T-helper 2 cell treated with Interferon-gamma antibody and Interleukin-4, amounts not matched to agents 100 ng/mL and 5 ng/mL, for 36 hours (primary cell): ENCODE measurements around the gene GSTM4. TPM values are rescaled to one million over a fixed set of nuclear protein-coding genes. Genes with fewer than 3 reads are reported as not detected.

Source experiments
- intact Hi-C: fragments of 100-400 bp; cut with micrococcal nuclease; formaldehyde crosslinking; loops from one replicate; pipeline ENCODE4 v1.15.1; 2023
- total RNA-seq: library from RNA; stranded (reverse); gene quantifications from 2 replicates; pipeline ENCODE4 v1.2.3, GENCODE V29; 2022

The GSTM4 gene
- total RNA-seq, 1 donor from 2014 or later: 23.3 TPM

DNA sequence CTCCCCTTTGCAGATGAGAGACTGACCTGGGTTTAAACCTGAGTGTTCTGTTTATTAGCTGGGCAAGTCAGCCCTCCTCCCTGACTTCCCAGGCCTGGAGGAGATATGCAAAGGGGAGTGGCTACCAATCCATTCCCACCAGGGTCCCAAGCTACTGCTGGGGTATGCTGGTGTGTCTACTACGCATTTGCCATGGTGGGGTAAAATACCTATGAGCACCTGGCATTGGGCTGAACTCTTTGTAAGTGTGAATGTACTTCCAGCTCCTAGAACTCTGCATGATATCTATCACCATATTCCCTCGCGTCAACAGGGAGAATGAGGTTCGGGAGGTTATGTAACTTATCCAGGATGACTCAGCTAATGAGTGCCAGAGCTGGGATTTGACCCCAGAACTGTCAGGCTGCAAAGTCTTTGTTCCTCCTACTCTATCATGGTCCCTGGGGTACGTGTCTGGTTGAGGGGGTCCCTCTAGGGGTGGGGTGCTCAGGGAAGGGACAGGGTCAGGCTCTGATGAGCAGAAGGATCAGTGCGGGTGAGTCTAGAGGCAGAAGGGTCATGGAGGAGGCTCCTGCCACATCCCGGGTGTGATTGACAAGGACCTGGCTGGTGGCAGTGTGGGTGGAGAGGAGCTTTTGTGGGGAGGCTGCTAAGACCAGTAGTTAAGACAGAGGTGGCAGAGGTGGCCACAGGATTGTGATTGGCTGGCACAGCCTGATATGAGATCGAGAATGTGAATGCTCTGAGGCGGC is 19.5 kb upstream of the GSTM4 start:
- intact Hi-C loops: no loop called here

DNA sequence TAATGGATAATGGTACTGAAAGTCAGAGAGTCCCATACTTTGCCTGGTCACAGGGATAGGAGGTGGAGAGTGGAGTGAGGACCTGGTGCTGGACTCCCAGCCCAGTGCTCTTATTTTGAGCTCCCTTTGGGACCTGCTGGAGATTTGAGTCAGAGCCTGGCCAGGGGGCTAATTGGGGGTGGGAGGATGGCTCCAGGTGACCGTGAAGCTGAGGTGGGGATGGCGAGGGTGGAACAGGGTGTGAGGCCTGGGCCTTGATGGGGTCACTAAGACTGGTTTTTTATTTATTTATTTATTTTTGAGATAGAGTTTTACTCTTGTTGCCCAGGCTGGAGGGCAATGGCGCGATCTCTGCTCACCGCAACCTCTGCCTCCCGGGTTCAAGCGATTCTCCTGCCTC is 18.5 kb upstream of the GSTM4 start:
- intact Hi-C loops: no loop called here

DNA sequence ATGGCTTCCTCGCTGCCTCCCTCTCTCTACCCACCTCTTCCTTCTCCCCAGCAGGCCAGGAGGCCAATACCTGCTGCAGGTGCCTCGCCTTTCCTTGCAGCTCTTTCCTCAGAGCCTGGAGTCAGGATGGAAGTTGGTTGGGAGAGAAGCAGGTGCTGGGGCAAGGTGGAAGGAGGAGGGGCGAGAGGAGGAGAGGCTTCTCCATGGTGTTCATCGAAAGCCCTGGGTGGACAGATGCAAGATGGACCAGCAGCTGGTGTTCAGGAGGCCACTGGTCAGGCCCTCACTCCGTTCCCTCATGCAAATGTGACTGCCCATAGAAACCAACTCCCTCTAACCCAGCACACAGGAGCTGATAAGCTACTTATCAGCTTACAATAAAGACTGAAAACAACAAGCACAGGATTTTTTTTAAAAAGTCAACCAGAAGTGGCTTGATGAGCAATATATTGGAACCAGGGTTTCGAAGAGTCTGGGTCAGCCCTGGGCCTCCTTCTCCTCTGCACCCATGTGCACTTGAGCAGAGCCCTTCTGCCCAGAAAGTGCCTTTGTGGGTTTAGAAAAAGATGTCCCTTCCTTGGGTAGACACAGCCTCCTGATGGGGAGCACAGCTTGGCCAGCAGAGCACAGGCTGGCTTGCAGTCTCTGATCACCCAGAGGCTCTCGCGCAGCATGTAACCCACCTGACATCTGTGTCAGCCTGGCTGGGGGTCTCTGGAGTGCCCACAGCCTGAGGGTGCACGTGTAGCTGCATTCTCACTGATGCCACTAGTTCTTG is 16.6 kb upstream of the GSTM4 start:
- intact Hi-C loops: no loop called here

DNA sequence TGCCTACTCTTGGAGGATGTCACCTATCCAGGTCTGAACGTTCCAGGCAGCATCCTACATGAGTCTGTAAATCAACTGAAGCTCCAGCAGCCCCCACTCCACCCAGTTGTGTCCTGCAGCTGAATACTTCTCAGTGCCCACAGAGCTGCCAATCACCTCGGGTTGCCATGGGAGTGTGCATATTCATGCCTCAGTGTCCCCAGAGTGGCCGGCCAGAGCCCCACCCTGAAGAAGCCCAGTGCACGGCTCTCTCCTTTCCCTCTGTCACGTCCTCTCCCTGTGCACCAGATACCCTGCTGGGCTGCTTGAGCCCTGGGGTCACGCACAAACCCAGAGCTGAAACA is 16.1 kb upstream of the GSTM4 start:
- intact Hi-C loops: loop anchor here (1.0 to 5.0 kb wide), 3 partner anchors 94 to 371 kb away; partner anchors contain the start of gene CSF1

DNA sequence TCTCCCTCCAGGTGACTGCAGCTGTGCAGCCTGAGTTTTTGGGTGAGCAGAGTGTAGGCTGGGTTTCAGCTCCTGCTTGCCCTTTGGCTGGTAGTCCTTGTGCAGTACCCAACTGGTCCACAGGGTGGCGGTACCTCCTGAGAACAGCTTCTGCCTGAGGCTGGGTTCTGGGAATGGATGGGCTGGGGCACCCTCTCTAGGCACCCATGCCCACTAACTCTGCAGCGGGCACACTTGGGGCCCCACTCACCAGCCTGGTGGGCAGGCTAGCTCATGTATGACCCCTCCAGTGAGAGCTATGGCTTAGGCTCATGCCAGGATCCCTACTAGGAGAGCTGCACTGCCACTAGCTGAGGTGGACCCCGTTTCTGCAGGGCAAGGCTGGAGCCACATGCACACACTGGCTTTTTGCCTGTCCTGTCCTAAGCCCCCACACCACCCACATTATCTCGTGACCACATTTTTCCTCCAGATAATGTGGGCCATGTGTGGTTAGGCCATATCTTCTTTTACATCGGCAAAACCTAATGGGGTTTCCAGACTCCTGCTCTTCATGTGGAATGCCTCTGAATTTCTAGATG is 15.5 kb upstream of the GSTM4 start:
- intact Hi-C loops: loop anchor here (1.0 to 5.0 kb wide), 3 partner anchors 94 to 370 kb away; partner anchors contain the start of gene CSF1

DNA sequence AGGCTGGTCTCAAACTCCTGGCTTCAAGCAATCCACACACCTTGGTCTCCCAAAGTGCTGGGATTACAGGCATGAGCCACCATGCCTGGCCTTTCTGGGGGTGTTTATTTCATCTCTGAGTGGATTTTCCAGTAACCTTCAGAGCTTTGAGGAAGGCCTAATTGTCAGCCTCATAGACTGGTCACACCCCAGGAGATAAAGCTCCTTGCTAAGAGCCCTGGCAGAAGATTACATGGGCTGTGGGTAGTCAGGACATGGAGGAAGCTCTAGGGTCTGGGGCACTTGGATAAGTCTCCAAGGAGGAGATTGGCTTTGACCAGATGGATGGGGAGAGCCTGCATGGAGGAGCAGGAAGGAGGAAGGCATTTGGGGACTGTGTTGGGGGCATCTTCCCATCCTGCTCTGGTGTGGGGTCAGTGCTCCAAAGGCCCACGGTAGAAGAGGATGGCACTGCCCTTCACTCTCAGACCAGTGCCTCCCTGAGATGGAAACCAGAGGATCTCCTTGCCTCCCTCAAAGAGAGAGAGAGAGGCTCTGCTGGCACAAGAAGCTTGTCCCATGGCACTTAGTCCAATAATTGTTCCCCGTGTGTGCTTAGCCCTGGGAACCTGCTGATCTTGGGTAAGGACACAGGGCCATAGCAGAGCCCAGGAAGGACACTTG is 14.7 kb upstream of the GSTM4 start:
- intact Hi-C loops: loop anchor here (2.0 to 5.0 kb wide), 2 partner anchors 271 to 370 kb away; partner anchors contain the start of gene CSF1

DNA sequence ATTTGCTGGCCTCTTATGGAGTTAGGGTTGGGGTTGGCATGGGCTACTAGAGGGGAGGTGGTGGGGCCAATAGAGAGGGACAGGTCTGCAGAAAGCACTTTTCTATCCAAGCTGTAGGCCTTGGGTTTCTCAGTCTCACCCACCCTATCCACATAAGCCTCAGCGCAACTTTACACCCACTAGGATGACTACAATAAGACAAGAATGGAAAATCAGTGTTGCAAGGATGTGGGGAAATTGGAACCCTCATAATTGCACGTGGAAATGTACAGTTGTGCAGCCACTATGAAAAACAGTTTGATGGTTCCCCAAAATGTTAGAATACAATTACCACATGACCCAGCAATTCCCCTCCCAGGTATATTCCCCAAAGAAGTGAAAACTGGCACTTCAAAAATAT is 14.0 kb upstream of the GSTM4 start:
- intact Hi-C loops: loop anchor here (2.0 to 5.0 kb wide), 2 partner anchors 270 to 369 kb away; partner anchors contain the start of gene CSF1

DNA sequence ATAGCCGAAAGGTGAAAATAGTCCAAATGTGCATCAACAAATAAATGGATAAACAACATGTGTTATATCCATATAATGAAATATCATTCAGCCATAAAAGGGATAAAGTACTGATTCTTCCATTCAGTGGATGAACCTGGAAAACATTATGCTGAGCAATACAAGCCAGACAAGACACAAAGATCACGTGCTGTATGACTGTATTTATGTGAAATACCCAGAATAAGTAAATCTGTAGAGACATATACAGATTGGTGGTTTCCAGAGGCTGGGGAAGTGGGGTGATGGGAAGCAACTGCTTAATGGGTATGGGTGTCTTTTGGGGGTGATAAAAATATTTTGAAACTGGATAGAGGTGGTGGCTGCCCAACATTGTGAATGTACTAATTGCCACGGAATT is 13.3 kb upstream of the GSTM4 start:
- intact Hi-C loops: loop anchor here (1.0 to 5.0 kb wide), 4 partner anchors 45 to 342 kb away; partner anchors contain the start of genes AHCYL1, CSF1 and GSTM1

DNA sequence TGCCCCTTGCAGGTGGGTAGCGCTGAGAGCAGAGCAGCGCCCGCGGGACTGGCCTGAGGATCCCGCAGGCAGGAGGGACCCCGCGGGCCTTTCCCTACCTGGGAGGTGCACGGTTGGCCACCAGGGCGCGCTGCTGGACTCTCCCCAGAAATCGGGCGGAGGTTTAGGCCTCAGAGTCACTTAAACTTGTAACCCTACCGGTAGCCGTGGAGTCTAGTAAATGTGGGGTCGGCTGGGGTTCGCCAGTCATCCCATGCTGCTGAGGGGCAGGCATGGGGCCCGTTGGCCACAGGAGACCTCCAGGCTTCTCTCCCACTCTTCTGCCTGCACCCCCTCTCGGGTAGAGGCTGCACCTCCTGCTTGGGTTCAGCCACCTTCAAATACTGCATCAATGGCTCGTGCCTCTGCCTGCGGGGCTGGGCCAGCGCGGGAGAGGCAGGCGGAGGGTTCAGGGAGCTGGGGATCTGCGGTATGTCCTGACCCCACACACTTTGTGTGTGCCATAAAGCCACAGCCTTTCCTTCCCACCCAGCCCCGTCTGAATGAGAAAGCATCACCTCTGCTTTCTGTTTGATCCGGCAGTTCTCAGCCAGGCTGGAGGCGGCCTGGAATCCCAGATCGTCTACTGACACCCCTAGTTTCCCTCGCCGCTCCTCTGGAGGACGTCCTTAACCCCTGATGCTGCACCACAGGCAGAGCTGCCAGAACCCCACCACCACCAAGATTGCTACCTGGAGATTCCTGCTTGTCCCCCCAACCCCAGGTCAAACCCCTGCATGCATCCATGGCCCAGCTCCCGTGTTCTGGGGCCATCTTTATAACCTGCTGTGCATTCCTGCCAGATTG is 12.3 kb upstream of the GSTM4 start:
- intact Hi-C loops: loop anchor here (1.0 to 5.0 kb wide), 4 partner anchors 44 to 341 kb away; partner anchors contain the start of genes AHCYL1, CSF1 and GSTM1

DNA sequence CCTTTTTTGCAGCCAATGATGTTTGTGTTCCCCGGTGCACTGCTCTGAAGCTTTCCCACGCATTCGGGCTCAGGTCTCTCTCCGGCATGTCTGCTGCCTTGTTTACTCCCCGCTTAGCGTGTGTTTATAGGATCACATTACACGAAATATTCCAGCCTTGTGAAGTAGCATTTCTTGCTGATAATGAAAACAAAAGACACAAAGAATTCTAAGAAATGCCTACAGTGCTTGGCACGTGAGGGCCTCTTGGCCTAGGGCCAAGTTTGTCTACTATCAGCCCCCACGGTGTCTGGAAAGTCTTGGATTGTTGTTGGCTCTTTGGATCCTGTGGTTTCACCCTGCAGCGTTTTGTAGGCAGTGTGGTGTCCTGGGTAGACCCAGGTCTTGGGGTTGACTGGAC is 11.2 kb upstream of the GSTM4 start:
- intact Hi-C loops: loop anchor here (5.0 kb wide), 1 partner anchor 268 kb away; the partner anchor contains the start of gene CSF1

DNA sequence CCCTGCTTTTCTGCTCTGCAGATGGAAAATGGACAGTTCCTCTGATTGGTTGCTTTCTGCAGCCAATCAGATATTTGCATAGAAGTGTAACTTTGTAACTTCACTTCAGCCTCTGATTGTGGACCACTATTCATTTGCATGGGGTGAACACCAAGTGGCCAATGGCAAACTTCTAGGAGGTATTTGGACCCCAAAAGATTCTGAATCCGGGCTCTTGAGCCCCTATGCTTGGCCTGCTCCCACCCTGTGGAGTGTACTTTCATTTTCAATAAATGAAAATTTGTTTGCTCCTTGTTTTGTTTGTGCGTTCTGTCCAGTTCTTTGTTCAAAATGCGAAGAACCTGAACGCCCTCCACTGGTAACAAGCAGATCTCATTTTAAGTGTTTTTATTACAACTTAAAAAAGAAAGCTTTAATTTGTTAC is 6.4 kb upstream of the GSTM4 start:
- intact Hi-C loops: no loop called here

DNA sequence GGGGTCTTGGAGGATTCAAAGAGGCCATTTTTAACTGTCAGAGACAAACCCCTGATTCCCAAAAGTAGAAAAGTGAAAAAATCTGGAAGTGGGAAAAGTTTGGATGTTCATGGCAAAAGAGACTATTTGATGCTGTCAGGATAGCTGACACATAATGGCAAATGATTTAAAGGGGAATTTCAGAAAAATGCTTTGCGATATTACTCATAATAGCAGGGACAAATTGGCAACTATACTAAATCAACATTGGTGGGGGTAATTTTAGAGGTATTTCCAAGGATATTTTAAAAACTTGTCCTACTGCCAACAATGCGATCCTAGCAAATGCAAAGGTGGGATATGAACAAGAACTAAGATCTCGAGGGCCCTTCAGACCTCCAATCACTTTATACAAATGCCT is 5.3 kb upstream of the GSTM4 start:
- intact Hi-C loops: no loop called here

DNA sequence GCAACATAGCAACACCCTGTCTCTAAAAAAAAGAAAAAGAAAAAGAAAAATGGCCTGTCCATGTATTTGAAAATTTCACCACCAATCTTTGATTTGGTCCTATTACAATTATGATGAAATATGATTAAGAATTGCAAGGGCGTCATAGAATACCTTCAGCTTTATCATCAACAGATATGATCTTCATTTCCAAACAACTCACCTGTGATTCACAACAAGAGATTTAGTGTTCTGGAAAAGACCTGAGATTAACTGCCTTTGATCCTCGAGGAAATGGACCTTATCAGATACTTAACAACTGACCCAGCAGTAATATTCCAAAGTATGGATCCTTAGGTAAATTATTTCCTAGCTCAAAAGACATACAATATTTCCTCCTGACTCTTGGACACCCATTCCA is 3.5 kb upstream of the GSTM4 start:
- intact Hi-C loops: no loop called here

DNA sequence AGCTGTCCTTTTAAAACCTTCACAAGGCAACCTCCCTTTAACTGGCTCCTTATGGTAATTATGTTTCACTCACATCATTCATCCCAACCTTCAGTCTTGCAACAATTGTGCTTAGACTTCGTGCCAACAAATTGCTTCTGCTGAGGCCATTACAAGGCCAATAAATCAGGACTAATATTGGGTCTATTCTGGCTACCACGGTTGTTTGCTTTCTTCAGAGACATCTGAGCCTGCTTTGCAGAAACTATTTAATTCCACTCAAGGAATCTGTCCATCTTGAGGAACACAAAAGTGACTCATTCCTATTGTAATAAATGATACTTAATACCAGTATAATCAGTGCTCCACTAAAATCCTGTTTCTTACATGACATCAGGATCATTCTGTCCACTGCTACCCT is 2.6 kb upstream of the GSTM4 start:
- intact Hi-C loops: no loop called here

DNA sequence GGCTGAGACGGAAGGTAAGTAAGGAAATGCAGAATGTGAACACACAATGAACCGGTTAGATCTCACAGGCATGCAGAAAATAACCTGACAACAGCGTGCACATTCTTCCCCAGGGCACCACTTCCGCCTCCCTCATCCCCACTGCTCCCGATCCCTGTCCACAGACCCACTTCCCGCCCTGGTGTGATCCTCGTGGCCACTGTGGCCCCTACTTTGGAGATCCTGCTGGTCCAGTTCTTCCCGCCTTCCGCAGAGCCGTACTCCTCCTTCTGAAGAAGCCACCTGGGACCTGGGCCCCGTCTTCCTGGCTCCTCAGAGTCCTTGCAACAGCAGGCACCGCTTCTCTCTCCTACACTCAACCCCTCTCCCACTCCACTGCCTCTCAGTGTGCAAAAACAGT is 1.4 kb upstream of the GSTM4 start:
- intact Hi-C loops: no loop called here

DNA sequence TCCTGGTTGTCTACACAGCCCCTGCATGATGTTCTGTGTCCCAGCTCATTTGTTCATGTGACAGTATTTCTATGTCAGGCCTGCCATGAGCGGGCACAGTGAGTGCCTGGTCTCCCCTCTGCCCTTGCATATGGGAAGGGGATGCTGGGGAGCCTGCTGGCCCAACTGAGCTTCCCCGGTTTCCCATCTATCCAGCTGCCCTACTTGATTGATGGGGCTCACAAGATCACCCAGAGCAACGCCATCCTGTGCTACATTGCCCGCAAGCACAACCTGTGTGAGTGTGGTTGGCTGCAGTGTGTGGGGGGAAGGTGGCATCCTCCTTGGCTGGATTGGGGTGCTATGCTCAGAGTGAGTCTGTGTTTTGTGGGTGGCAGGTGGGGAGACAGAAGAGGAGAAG is 1.5 kb downstream of the GSTM4 start:
- intact Hi-C loops: no loop called here

DNA sequence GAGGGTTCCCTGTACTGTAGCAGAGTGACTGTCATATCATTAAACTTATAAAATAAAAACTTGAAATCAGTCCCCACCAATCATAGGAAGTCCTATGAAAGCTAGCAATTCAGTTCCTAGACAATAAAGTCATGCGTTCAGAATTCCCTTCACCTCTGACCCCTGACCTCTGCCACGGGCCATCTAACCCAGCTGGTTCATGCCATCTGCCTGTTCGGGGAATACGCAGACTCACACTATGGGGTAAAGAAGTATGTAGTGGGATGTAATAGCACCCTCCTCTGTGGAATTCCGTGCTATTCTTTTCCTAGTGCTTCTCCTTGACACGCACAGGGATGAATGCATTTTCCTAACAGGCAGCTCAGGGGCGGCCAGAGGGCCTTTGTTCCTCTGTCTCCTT is 2.1 kb downstream of the GSTM4 start:
- intact Hi-C loops: no loop called here

DNA sequence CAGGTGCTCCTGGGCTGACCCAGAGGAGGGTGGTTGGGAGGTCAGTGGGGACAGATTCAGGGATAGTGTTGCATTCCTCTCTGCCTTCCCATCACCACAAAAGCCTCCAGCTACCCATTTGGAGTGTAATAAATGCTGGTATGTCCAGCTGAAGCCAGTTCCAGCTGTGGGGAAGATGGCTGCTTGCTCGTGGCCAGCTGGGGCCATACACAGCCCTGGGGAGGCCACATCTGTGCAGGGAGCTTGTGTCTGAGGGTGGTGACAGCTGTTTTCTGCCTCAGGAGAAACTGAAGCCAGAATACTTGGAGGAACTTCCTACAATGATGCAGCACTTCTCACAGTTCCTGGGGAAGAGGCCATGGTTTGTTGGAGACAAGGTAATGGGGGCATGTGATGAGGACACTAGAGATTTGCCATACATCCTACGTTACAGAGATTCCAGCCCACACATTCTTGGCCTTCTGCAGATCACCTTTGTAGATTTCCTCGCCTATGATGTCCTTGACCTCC is 2.7 kb downstream of the GSTM4 start:
- intact Hi-C loops: no loop called here

DNA sequence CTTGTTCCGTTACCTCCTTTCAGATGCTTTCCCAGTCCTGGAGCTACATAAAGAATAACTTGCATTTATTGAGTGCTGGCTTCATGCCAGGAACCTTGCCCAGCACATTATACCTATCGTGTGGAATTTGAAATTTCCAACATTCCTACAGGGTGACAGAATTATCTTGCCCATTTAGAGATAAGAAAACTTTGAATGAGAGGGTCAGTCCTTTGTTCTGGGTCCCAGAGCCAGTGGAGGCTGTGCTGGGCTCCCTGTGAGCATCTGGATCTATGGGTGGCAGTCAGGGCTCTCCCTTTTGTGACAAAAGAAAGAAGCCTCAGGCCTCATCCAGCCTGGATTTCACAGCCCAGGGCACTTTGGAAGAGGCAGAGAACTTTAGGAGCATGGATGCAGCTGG is 3.2 kb downstream of the GSTM4 start:
- intact Hi-C loops: no loop called here

DNA sequence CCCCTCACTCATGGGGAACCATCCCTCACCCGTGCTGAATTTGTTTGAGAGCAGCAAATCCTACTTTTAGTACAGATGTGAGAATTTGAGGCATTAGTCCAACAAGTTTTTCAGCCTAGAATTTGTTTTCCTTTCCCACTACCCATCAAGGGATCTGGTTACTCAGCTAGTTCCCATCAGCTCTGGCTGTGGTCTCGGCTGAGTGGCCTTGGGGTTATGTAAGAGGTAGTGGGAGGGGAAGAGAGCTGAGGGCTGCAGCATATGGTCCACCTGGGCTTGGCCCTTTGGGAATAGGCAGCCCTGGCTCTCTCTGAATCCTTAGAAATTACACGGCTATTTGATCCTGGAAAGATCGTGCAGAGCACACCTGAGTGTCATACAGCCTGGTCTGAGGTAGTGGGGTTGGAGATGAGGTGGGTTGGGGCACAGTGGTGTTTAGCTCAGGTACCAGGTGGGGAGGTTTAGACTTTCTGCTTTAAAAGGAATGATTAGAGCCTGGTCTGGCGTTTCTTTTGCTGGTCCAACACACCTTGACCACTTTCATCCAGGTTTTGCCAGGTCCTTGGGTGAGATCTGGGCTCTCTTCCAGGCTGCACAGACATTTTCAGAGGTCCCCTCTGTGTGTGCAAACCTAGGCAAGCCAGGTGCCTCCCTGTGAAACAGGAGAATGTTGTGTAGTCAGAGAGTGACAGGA is 4.2 kb downstream of the GSTM4 start:
- intact Hi-C loops: no loop called here
